NCI-H774 (cell line): Measurements from ENCODE around the gene KRT76.

Source experiments
- DNase-seq: peaks from one replicate; lab custom pipeline; 2025; lab: John Stamatoyannopoulos, UW

The KRT76 gene

GRCh38 chr12:52813203-52813819 is 36.2 kb upstream of the KRT76 start:
- DNase-seq = no peak

GRCh38 chr12:52812749-52813148 is 35.6 kb upstream of the KRT76 start:
- no peak for DNase-seq

- no peak for DNase-seq
These were observed 34.9 kb upstream of the KRT76 start for GRCh38 chr12:52812073-52812400.

GRCh38 chr12:52811191-52812072 is 34.3 kb upstream of the KRT76 start:
- DNase-seq = no peak

GRCh38 chr12:52810554-52810953 is 33.4 kb upstream of the KRT76 start:
- no peak for DNase-seq

- DNase-seq = no peak
These were observed 32.0 kb upstream of the KRT76 start for GRCh38 chr12:52809166-52809565.

- DNase-seq = no peak
These were observed 31.5 kb upstream of the KRT76 start for GRCh38 chr12:52808573-52809160.

- no peak for DNase-seq
These were observed 30.7 kb upstream of the KRT76 start for GRCh38 chr12:52807544-52808470.

GRCh38 chr12:52806821-52807543 is 29.8 kb upstream of the KRT76 start:
- no peak for DNase-seq

- no peak for DNase-seq
These were observed 29.1 kb upstream of the KRT76 start for GRCh38 chr12:52806169-52806811.

GRCh38 chr12:52805739-52806138 is 28.6 kb upstream of the KRT76 start:
- DNase-seq = no peak

GRCh38 chr12:52805000-52805399 is 27.9 kb upstream of the KRT76 start:
- DNase-seq = no peak

- DNase-seq = no peak
These were observed 25.3 kb upstream of the KRT76 start for GRCh38 chr12:52802442-52802841.

GRCh38 chr12:52801773-52802172 is 24.6 kb upstream of the KRT76 start:
- no peak for DNase-seq

- DNase-seq = peak; percentile 15
These were observed 23.2 kb upstream of the KRT76 start for GRCh38 chr12:52800259-52800917.

- DNase-seq = no peak
These were observed 22.5 kb upstream of the KRT76 start for GRCh38 chr12:52799505-52800211.

- no peak for DNase-seq
These were observed 21.7 kb upstream of the KRT76 start for GRCh38 chr12:52798671-52799504.

GRCh38 chr12:52798003-52798670 is 21.0 kb upstream of the KRT76 start:
- no peak for DNase-seq
